Gastroesophageal sphincter (tissue), 3 donors: ENCODE data around the gene FGA.

Experiments
- CTCF ChIP-seq, 4 experiments: fragments of 200-600 bp in 2 of 4; fragments of 450-650 bp in 2 of 4; sonication (generic) in 1 of 4; IDR thresholded peaks; one replicate each; pipeline ENCODE4 v1.5.1; 2017 to 2019; ENCODE audit warnings: antibody characterized with exemption in 4 of 4, mild to moderate bottlenecking in 2 of 4, moderate library complexity in 2 of 4
- EP300 ChIP-seq: sonication (generic); formaldehyde crosslinking; IDR thresholded peaks from one replicate; pipeline ENCODE4 v1.6.1; 2017; ENCODE audit warnings: antibody characterized with exemption, mild to moderate bottlenecking
- POLR2A ChIP-seq, 2 donors: fragments of 450-650 bp; IDR thresholded peaks; one replicate each; pipeline ENCODE4 v1.6.1; 2017; ENCODE audit warnings: antibody characterized with exemption in 2 of 2, mild to moderate bottlenecking in 2 of 2, moderate library complexity in 1 of 2
- POLR2AphosphoS5 ChIP-seq: sonication (generic); formaldehyde crosslinking; IDR thresholded peaks from one replicate; pipeline ENCODE4 v1.6.1; 2017; ENCODE audit warnings: antibody characterized with exemption

GRCh38 chr4:154560419-154560801, 30.1 kb downstream of the FGA start:
- TF ChIP-seq EP300: no peak
- TF ChIP-seq POLR2A (IDR thresholded peaks at IDR 0.05): no peak
- TF ChIP-seq CTCF (IDR thresholded peaks at IDR 0.05): no peak
- no peak for TF ChIP-seq POLR2AphosphoS5
